Activated T-helper 1 cell treated with anti-CD3 and anti-CD28 coated beads, Interleukin-12 subunit alpha, Interleukin-12 subunit beta, Interleukin-2, Interleukin-4 antibody, amounts not matched to agents 30 ng/mL and 10 ng/mL and 1 ng/mL, durations not matched to agents 14 hours and 24 hours and 36 hours (primary cell): Measurements from ENCODE around the gene PLAC9. TPM values are rescaled to one million over a fixed set of nuclear protein-coding genes. Genes with fewer than 3 reads are reported as not detected.
"Not testable (repeated sequence)": the region's sequence is repeated elsewhere in the genome, so short reads cannot be mapped to it uniquely, and the experiment has no call there.

Experiments used
- DNase-seq: peaks from one replicate; pipeline ENCODE4 v3.0.0; 2021; ENCODE audit warnings: low spot score
- H3K27ac Mint-ChIP-seq: one replicate; pipeline ENCODE4 v1.8.0; 2021; ENCODE audit warnings: mild to moderate bottlenecking, mixed read lengths
- H3K27me3 Mint-ChIP-seq: one replicate; pipeline ENCODE4 v1.8.0; 2022; ENCODE audit warnings: mild to moderate bottlenecking, moderate library complexity, mixed read lengths; ENCODE audit not compliant: insufficient read depth
- H3K36me3 Mint-ChIP-seq: one replicate; pipeline ENCODE4 v1.8.0; 2021; ENCODE audit warnings: low read depth, mixed read lengths
- H3K4me1 Mint-ChIP-seq: one replicate; pipeline ENCODE4 v1.8.0; 2021; ENCODE audit warnings: low read depth, mixed read lengths
- H3K4me3 Mint-ChIP-seq: one replicate; pipeline ENCODE4 v1.8.0; 2021; ENCODE audit warnings: mild to moderate bottlenecking, moderate library complexity, mixed read lengths
- H3K9me3 Mint-ChIP-seq: one replicate; pipeline ENCODE4 v1.8.0; 2021; ENCODE audit warnings: mixed read lengths
- intact Hi-C: fragments of 100-400 bp; cut with micrococcal nuclease; formaldehyde crosslinking; loops from one replicate; pipeline ENCODE4 v1.15.1; 2024
- total RNA-seq: library from RNA; stranded (reverse); gene quantifications from 2 replicates; pipeline ENCODE4 v1.2.3, GENCODE V29; 2022

The PLAC9 gene
- total RNA-seq, 1 donor from 2014 or later: not detected

- intact Hi-C loops: loop anchor here (2.0 kb wide), 1 partner anchor 41 kb away; no protein-coding TSS in a partner anchor
- H3K27me3 Mint-ChIP-seq, DNase-seq, H3K9me3 Mint-ChIP-seq, H3K4me3 Mint-ChIP-seq: not testable (repeated sequence)
- peaks cover 20% of the 10 kb centered on the region for H3K4me1 Mint-ChIP-seq
- H3K27ac Mint-ChIP-seq: peak overlapping the region; percentile 2
- H3K36me3 Mint-ChIP-seq: peaks cover 17% of the 10 kb centered on the region
Observed at GRCh38 chr10:80145406-80146308, 13.1 kb downstream of the PLAC9 start.

GRCh38 chr10:80146918-80147317, 14.4 kb downstream of the PLAC9 start:
- H3K36me3 Mint-ChIP-seq: peaks cover 25% of the 10 kb centered on the region
- no peaks in the 10 kb centered on the region for H3K27me3 Mint-ChIP-seq
- no peak for DNase-seq
- no peaks in the 10 kb centered on the region for H3K9me3 Mint-ChIP-seq
- intact Hi-C loops: no loop called here
- H3K4me3 Mint-ChIP-seq: no peak overlapping the region
- peaks cover 20% of the 10 kb centered on the region for H3K4me1 Mint-ChIP-seq
- H3K27ac Mint-ChIP-seq: no peak overlapping the region

GRCh38 chr10:80148166-80148805, 15.8 kb downstream of the PLAC9 start:
- Mint-ChIP-seq H3K4me3 (no peak overlapping the region), H3K27ac (no peak overlapping the region), H3K4me1 (peaks cover 20% of the 10 kb centered on the region), H3K9me3 (no peaks in the 10 kb centered on the region), H3K36me3 (peaks cover 29% of the 10 kb centered on the region), H3K27me3 (no peaks in the 10 kb centered on the region)
- no peak for DNase-seq
- intact Hi-C loops: no loop called here

GRCh38 chr10:80149123-80149522, 16.6 kb downstream of the PLAC9 start:
- Mint-ChIP-seq H3K4me3 (no peak overlapping the region), H3K4me1 (peaks cover 14% of the 10 kb centered on the region), H3K27me3 (no peaks in the 10 kb centered on the region), H3K27ac (peak overlapping the region; percentile 35), H3K36me3 (peaks cover 33% of the 10 kb centered on the region), H3K9me3 (no peaks in the 10 kb centered on the region)
- no peak for DNase-seq
- intact Hi-C loops: no loop called here

- no peak for DNase-seq
- peaks cover 40% of the 10 kb centered on the region for H3K36me3 Mint-ChIP-seq
- H3K27ac Mint-ChIP-seq: no peak overlapping the region
- H3K4me3 Mint-ChIP-seq: no peak overlapping the region
- intact Hi-C loops: no loop called here
- H3K27me3 Mint-ChIP-seq: no peaks in the 10 kb centered on the region
- peaks cover 6% of the 10 kb centered on the region for H3K4me1 Mint-ChIP-seq
- no peaks in the 10 kb centered on the region for H3K9me3 Mint-ChIP-seq
Observed at GRCh38 chr10:80150172-80150571, 17.6 kb downstream of the PLAC9 start.

GRCh38 chr10:80152820-80153219, 20.3 kb downstream of the PLAC9 start:
- Mint-ChIP-seq H3K27me3 (no peaks in the 10 kb centered on the region), H3K36me3 (peaks cover 62% of the 10 kb centered on the region), H3K4me3 (no peak overlapping the region), H3K27ac (no peak overlapping the region), H3K9me3 (no peaks in the 10 kb centered on the region), H3K4me1 (no peaks in the 10 kb centered on the region)
- intact Hi-C loops: no loop called here
- no peak for DNase-seq

GRCh38 chr10:80153460-80153859, 20.9 kb downstream of the PLAC9 start:
- Mint-ChIP-seq H3K27ac (peak overlapping the region; percentile 54), H3K9me3 (no peaks in the 10 kb centered on the region), H3K27me3 (no peaks in the 10 kb centered on the region), H3K4me3 (no peak overlapping the region), H3K4me1 (peaks cover under 1% of the 10 kb centered on the region), H3K36me3 (peaks cover 68% of the 10 kb centered on the region)
- DNase-seq: no peak
- intact Hi-C loops: no loop called here

- DNase-seq: no peak
- H3K9me3 Mint-ChIP-seq: no peaks in the 10 kb centered on the region
- H3K4me3 Mint-ChIP-seq: no peak overlapping the region
- H3K4me1 Mint-ChIP-seq: peaks cover 11% of the 10 kb centered on the region
- no peak overlapping the region for H3K27ac Mint-ChIP-seq
- intact Hi-C loops: no loop called here
- H3K36me3 Mint-ChIP-seq: peaks cover 62% of the 10 kb centered on the region
- H3K27me3 Mint-ChIP-seq: no peaks in the 10 kb centered on the region
Observed at GRCh38 chr10:80154626-80154977, 22.1 kb downstream of the PLAC9 start.

- Mint-ChIP-seq H3K36me3 (peaks cover 62% of the 10 kb centered on the region), H3K27ac (no peak overlapping the region), H3K4me1 (peaks cover 11% of the 10 kb centered on the region), H3K4me3 (no peak overlapping the region), H3K9me3 (no peaks in the 10 kb centered on the region), H3K27me3 (no peaks in the 10 kb centered on the region)
- DNase-seq: no peak
- intact Hi-C loops: no loop called here
Observed at GRCh38 chr10:80154978-80155695, 22.6 kb downstream of the PLAC9 start.

- Mint-ChIP-seq H3K4me3 (no peak overlapping the region), H3K9me3 (no peaks in the 10 kb centered on the region), H3K27ac (no peak overlapping the region), H3K4me1 (peaks cover 11% of the 10 kb centered on the region), H3K36me3 (peaks cover 60% of the 10 kb centered on the region), H3K27me3 (no peaks in the 10 kb centered on the region)
- DNase-seq: no peak
- intact Hi-C loops: no loop called here
Observed at GRCh38 chr10:80155696-80156215, 23.2 kb downstream of the PLAC9 start.

GRCh38 chr10:80156216-80156615, 23.7 kb downstream of the PLAC9 start:
- intact Hi-C loops: no loop called here
- Mint-ChIP-seq H3K4me1 (peaks cover 11% of the 10 kb centered on the region), H3K27me3 (no peaks in the 10 kb centered on the region), H3K27ac (no peak overlapping the region), H3K36me3 (peaks cover 60% of the 10 kb centered on the region), H3K9me3 (no peaks in the 10 kb centered on the region), H3K4me3 (no peak overlapping the region)
- no peak for DNase-seq

GRCh38 chr10:80157561-80157960, 25.0 kb downstream of the PLAC9 start:
- H3K4me3 Mint-ChIP-seq: no peak overlapping the region
- no peak for DNase-seq
- no peaks in the 10 kb centered on the region for H3K9me3 Mint-ChIP-seq
- no peaks in the 10 kb centered on the region for H3K27me3 Mint-ChIP-seq
- intact Hi-C loops: no loop called here
- H3K4me1 Mint-ChIP-seq: peaks cover 15% of the 10 kb centered on the region
- no peak overlapping the region for H3K27ac Mint-ChIP-seq
- peaks cover 61% of the 10 kb centered on the region for H3K36me3 Mint-ChIP-seq

- Mint-ChIP-seq H3K9me3 (no peaks in the 10 kb centered on the region), H3K4me3 (no peak overlapping the region), H3K4me1 (peaks cover 15% of the 10 kb centered on the region), H3K27ac (peak overlapping the region; percentile 22), H3K36me3 (peaks cover 63% of the 10 kb centered on the region), H3K27me3 (no peaks in the 10 kb centered on the region)
- DNase-seq: no peak
- intact Hi-C loops: no loop called here
Observed at GRCh38 chr10:80158126-80158525, 25.6 kb downstream of the PLAC9 start.
